NCI-H1092 (cell line): ENCODE data around the gene SETD1A.
A peak's percentile ranks its signal among the peaks of the same experiment; 100 is the strongest.

Source experiments
- DNase-seq: peaks from one replicate; lab custom pipeline; 2025; lab: John Stamatoyannopoulos, UW

Gene SETD1A

GRCh38 chr16:31020536-31020935 lies 63.0 kb downstream of the SETD1A start:
- no peak for DNase-seq

- DNase-seq = no peak
Measured at GRCh38 chr16:31022544-31023251, 65.1 kb downstream of the SETD1A start.

DNA sequence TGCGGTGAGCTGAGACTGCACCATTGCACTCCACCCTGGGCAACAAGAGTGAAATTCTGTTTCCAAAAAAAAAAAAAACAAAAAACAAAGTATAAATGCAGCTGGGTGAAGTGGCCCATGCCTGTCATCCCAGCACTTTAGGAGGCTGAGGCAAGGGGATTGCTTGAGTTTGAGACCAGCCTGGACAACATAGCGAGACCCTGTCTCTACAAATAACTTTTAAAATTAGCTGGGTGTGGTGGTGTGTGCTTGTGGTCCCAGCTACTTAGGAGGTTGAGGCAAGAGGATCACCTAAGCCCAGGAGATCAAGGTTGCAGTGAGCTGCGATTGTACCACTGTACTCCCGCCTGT lies 65.7 kb downstream of the SETD1A start:
- no peak for DNase-seq

DNA sequence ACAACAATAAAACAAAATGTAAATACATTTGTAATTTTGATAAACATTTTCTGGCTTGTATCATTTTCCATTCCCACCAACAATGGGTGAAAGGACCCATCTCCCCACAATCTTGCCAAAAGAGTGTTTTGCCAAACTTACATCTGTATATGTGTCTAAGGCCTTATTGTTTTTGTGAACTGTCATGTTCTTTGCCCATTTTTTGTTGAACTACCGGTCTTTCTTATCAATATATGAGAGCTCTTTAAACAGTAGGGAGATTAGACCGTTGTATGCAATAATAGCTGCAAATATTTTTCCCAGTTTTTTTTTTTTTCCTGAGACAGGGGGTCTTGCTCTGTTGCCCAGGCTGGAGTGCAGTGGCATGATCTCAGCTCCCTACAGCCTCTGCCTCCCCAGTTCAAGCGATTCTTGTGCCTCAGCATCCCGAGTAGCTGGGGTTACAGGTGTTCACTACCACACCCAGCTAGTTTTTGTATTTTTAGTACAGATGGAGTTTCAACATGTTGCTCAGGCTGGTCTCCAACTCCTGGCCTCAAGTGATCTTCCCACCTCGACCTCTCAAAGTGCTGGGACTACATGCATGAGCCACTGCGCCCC lies 66.2 kb downstream of the SETD1A start:
- no peak for DNase-seq

GRCh38 chr16:31025339-31025738 lies 67.8 kb downstream of the SETD1A start:
- DNase-seq = no peak

DNA sequence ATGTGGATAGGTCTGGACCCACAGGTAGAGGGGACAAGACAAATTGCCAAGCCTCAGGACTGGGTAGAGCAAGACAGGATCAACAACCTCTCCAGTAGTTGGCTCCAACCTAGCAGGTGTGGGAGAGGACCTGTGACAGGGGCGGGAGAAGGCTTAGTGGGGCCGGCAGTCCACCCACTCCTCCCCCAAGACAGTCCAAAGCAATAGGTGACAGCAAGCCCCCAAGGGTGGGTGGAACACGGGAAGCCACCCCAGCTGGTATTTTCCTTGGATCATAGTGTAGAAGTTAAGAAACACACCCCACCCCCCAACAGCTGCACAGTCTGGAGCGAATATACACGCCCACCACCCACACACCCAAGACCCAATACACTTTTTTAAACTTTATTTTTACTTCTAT lies 71.7 kb downstream of the SETD1A start:
- no peak for DNase-seq

- DNase-seq = no peak
Measured at GRCh38 chr16:31031276-31031675, 73.7 kb downstream of the SETD1A start.

DNA sequence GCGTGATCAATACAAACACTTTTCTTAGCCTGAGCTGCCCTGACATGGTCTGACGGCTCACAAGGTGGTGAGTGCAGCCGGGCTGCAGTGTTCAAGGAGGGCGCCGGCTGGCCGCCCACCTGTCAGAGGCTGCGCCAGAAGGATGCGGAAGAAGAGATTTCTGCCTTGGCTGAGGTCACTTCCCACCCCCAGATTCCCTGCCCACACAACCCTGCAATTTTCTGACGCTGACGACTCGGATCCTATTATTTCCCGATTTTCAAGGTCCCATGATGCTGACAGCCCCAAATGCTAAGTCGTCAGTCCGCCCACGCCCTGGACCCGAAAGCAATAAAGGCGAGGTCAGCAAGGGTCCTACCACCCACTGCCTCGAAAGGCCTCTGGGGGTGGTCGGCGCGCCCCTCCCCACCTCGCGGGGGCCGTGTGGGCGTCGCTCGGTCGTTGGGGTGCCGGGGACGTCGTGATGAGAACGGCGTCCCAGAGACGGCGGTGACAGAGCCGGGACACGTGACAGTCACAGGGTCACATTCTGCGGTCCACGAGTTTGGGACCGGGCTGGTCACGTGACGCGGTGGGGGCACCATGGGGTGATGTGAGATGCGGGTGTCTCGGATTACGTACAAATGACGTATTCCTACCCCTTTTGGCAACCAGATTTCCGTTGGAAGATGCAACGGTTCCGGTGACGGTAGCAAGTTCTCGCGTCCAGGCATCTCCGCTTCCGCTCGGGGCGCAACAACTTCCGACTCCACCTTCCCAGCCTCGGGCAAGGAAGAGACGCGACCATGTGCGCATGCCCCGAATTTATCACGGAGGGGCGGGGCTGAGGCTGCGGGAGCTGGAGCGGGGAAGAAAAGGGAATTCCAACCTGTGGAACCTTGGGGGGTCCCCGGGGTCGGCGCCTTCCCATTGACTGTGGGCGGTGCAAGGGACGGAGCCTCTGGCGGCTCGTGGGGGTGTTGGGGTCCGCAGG lies 75.5 kb downstream of the SETD1A start, which contains the start of gene STX4:
Gene STX4, plus strand, starts transcription at position 823 of the 973 bp plus-strand sequence. CDS start 248 bp downstream, outside the sequence.
- peak; percentile 94 for DNase-seq

DNA sequence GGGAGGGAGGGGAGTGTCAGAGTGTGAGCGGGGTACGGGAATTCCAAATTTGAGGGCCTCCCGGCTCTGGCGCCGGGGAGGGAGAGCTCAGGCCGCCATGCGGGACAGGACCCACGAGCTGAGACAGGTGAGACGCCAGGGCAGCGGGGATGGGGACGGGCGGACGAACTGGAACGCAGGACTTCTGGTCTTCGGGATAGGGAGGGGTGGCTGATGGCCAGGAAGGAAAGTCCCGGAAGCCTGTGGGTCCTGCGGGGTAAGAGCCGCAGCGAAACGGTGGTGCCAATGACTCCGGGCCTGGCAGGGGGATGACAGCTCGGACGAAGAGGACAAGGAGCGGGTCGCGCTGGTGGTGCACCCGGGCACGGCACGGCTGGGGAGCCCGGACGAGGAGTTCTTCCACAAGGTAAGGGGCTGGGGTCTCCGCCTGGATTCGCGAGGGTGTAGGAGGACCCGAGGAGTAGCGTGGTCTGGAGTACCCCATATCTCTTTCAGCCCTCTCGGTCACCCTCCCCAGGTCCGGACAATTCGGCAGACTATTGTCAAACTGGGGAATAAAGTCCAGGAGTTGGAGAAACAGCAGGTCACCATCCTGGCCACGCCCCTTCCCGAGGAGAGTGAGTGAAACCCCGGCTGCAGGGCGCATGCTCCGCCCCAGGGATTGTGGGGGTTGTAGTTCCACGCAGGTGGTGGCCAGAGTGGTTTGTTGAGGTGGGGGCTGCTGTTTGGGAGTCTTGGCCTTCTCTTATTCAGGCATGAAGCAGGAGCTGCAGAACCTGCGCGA lies 76.3 kb downstream of the SETD1A start:
- DNase-seq = peak; percentile 74
